Measurements from ENCODE around the gene DHX40. TPM values are rescaled to one million over a fixed set of nuclear protein-coding genes. Genes with fewer than 3 reads are reported as not detected.
"Not testable (repeated sequence)": the region's sequence is repeated elsewhere in the genome, so short reads cannot be mapped to it uniquely, and the experiment has no call there.

Gene DHX40
- total RNA-seq, 1 donor from 2014 or later = 12.7 TPM

- no peak for ATAC-seq
These were observed 65.9 kb downstream of the DHX40 start for GRCh38 chr17:59631276-59631675.

GRCh38 chr17:59632398-59632797 is 67.0 kb downstream of the DHX40 start:
- ATAC-seq = no peak

- ATAC-seq = no peak
These were observed 68.4 kb downstream of the DHX40 start for GRCh38 chr17:59633658-59634359.

- ATAC-seq = peak; percentile 52
These were observed 69.5 kb downstream of the DHX40 start for GRCh38 chr17:59634632-59635541.

- no peak for ATAC-seq
These were observed 72.4 kb downstream of the DHX40 start for GRCh38 chr17:59637611-59638310.

GRCh38 chr17:59638553-59638952 is 73.1 kb downstream of the DHX40 start:
- ATAC-seq = no peak

- peak; percentile 58 for ATAC-seq
These were observed 76.5 kb downstream of the DHX40 start for GRCh38 chr17:59641799-59642484.

- peak; percentile 76 for ATAC-seq
These were observed 77.2 kb downstream of the DHX40 start for GRCh38 chr17:59642565-59642964.

- peak; percentile 72 for ATAC-seq
These were observed 78.0 kb downstream of the DHX40 start for GRCh38 chr17:59643159-59644140.

GRCh38 chr17:59647288-59647687 is 81.9 kb downstream of the DHX40 start:
- ATAC-seq = no peak

GRCh38 chr17:59649886-59650285 is 84.5 kb downstream of the DHX40 start:
- ATAC-seq = no peak

GRCh38 chr17:59650642-59651041 is 85.2 kb downstream of the DHX40 start:
- no peak for ATAC-seq

GRCh38 chr17:59651346-59651745 is 85.9 kb downstream of the DHX40 start:
- ATAC-seq = no peak

- ATAC-seq = no peak
These were observed 86.7 kb downstream of the DHX40 start for GRCh38 chr17:59652119-59652518.

- not testable (repeated sequence) for ATAC-seq
These were observed 91.2 kb downstream of the DHX40 start for GRCh38 chr17:59656624-59657023.

Other genes starting within 250 kb of the DHX40 start
- 5.7 TPM for gene YPEL2, start 234.0 kb upstream of the DHX40 start, total RNA-seq
- gene CLTC, start 54.3 kb downstream of the DHX40 start, total RNA-seq = 142 TPM
- gene PTRH2, start 141.8 kb downstream of the DHX40 start, total RNA-seq = 17.6 TPM
- gene VMP1, start 142.0 kb downstream of the DHX40 start, total RNA-seq = 133 TPM

Measured in esophagus mucosa (tissue), 1 donor.